Cortex of kidney (tissue), 1 donor: ENCODE measurements around the gene GTF2H4.
"Not testable (repeated sequence)": the region's sequence is repeated elsewhere in the genome, so short reads cannot be mapped to it uniquely, and the experiment has no call there.

ENCODE experiments used
- DNase-seq: peaks from one replicate; lab custom pipeline; 2025; lab: John Stamatoyannopoulos, UW

The GTF2H4 gene

GRCh38 chr6:30924040-30924627 is 16.1 kb downstream of the GTF2H4 start:
- not testable (repeated sequence) for DNase-seq

GRCh38 chr6:30926644-30927043 is 18.6 kb downstream of the GTF2H4 start:
- no peak for DNase-seq

- DNase-seq, result not testable (repeated sequence)
Observed at GRCh38 chr6:30927080-30927479, 19.1 kb downstream of the GTF2H4 start.

GRCh38 chr6:30928677-30929076 is 20.7 kb downstream of the GTF2H4 start:
- no peak for DNase-seq

- no peak for DNase-seq
Observed at GRCh38 chr6:30930506-30930905, 22.5 kb downstream of the GTF2H4 start.

- no peak for DNase-seq
Observed at GRCh38 chr6:30931272-30931671, 23.3 kb downstream of the GTF2H4 start.

- DNase-seq, result no peak
Observed at GRCh38 chr6:30931969-30932645, 24.1 kb downstream of the GTF2H4 start, which contains the start of gene SFTA2. SFTA2 (minus strand) TSS chr6:30932170; CDS start chr6:30932096, 74 bp downstream.

GRCh38 chr6:30932665-30933365 is 24.8 kb downstream of the GTF2H4 start:
- no peak for DNase-seq

- DNase-seq, result no peak
Observed at GRCh38 chr6:30935018-30935417, 27.0 kb downstream of the GTF2H4 start.

GRCh38 chr6:30937265-30937664 is 29.3 kb downstream of the GTF2H4 start:
- DNase-seq, result no peak

- DNase-seq, result no peak
Observed at GRCh38 chr6:30938730-30939129, 30.7 kb downstream of the GTF2H4 start.

- DNase-seq, result no peak
Observed at GRCh38 chr6:30939473-30939872, 31.5 kb downstream of the GTF2H4 start.

GRCh38 chr6:30940361-30940986 is 32.5 kb downstream of the GTF2H4 start, which contains the start of gene MUCL3:
MUCL3 (plus strand) TSS chr6:30940973; CDS start chr6:30941000, 27 bp downstream.
- DNase-seq, result no peak

GRCh38 chr6:30942338-30943060 is 34.5 kb downstream of the GTF2H4 start:
- DNase-seq, result no peak

GRCh38 chr6:30944051-30944450 is 36.0 kb downstream of the GTF2H4 start:
- DNase-seq, result no peak

- DNase-seq, result no peak
Observed at GRCh38 chr6:30945281-30945680, 37.3 kb downstream of the GTF2H4 start.

- no peak for DNase-seq
Observed at GRCh38 chr6:30947231-30947630, 39.2 kb downstream of the GTF2H4 start.

- no peak for DNase-seq
Observed at GRCh38 chr6:30948811-30949210, 40.8 kb downstream of the GTF2H4 start.

GRCh38 chr6:30951907-30952469 is 44.0 kb downstream of the GTF2H4 start:
- no peak for DNase-seq

GRCh38 chr6:30954631-30955366 is 46.8 kb downstream of the GTF2H4 start:
- DNase-seq, result no peak
